ENCODE data around the gene CUL3.
A peak's percentile ranks its signal among the peaks of the same experiment; 100 is the strongest.
"Not testable (repeated sequence)": the region's sequence is repeated elsewhere in the genome, so short reads cannot be mapped to it uniquely, and the experiment has no call there.

CUL3 gene

DNA sequence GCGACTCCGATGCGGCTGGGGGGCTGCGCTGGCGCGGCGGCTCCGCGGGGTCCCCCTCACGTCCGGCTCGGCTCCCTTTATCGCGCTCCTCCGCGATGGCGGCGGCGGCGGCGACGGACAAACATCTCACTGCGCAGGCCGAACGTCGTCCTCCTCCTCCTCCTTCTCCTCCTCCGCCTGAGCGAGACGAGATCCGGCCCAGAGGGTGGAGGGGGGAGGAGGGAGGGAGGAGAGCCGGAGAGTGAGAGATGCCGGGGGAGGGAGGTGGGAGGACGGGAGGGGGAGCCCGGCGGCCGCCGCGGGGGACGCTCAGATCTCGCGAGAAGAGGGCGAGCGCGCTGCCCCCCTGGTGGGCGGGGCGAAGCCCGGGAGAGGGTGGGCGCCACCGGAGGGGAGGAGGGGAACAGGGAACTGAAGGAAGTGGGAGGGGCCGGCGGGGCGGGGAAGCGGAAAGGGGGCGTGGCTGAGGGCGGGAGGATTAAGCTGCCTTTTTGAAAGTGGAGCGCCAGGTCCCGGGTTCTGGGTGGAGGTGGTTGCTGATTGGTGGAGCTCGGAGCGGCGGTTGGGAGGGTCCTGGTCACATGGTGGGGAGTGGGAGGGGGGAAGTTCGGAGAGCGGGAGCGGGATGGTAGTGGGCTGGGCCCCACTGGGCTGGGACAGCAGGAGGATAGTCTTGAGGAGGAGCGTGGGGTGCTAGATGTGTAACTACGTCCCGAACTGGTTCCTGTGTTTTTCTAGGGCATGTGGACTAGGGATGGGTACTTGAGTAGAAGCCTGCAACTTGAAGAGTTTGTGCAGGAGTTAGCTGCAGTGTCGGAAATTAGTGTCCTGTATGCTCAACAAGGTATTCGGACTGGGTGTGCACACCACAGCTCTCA lies at the start of gene CUL3:
Gene CUL3, minus strand, starts transcription at position 153 of the 878 bp plus-strand sequence. CDS start 354 bp downstream, outside the sequence.
- DNase-seq = peak; percentile 95

DNA sequence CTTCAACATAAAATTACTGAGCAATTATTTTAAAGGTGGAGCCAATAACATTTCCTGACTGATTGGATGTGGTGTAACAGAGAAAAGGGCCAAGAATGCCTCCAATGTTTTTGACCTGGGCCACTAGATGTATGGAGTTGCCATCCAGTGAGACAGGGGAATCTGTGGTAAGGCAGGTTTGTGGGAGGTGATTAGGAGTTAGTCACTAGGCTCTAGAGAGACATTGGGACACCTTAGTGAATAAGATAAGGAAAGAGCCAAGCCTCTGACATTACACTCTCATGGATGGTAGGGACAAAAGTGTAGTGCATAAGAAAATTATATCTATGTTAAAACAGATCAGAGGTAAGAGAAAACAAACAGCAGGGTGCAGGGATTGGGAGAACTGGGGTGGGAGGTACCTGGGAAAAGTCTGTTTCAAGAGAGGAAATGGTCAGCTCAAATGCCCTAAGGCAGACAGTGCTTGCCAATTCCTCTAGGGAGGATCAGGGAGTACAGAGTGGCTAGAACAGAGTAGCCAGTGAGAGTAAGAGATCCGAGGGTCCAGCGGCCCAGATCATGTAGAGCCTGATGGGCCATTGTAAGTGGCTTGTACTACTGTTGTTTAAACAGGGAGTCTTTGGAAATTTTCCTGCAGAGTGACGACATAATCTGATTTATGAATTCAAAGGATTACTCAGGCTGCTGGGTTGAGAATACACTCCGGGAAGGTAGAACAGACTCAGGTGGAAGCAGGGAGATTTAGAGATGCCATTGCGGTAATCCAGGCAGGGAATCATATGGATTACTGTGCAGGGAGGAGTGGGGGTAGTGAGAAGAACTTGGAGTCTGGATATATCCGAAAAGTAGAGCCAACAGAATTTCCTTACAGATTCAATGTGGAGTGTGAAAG lies 45.7 kb upstream of the CUL3 start:
- no peak for DNase-seq

DNA sequence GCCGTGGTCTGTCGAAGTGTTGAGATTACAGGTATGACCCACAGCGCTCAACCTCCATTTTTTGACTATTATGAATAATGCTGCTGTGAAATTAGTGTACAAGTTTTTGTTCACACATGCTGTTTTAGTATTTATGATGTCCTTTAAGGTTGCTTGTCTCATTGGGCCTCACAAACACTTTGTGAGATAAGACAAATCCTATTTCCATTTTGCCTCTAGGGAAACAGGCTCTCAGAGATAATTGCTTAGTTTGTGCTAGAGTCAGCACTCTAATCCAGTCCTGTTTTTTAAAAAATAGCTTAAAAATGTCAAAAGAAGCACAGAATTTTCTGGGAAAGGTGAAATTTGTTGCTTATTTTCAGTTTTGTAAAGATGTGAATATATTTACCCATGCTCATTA lies 43.3 kb upstream of the CUL3 start:
- no peak for DNase-seq

DNA sequence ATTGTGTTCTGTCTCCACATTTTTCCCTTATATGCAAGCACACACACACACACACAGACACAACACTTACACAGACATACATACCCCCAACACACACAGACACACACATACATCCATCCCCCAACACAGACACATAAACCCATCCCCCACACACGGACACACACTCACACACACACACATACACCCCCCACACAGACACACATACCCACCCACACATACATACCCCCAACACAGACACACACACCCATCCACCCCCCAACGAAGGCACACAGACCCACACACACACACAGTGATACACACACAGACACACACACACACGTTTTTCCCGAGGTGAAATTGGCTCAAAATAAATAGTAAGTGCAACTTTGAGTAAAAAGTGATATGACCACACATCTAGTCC lies 41.6 kb upstream of the CUL3 start:
- DNase-seq = no peak

DNA sequence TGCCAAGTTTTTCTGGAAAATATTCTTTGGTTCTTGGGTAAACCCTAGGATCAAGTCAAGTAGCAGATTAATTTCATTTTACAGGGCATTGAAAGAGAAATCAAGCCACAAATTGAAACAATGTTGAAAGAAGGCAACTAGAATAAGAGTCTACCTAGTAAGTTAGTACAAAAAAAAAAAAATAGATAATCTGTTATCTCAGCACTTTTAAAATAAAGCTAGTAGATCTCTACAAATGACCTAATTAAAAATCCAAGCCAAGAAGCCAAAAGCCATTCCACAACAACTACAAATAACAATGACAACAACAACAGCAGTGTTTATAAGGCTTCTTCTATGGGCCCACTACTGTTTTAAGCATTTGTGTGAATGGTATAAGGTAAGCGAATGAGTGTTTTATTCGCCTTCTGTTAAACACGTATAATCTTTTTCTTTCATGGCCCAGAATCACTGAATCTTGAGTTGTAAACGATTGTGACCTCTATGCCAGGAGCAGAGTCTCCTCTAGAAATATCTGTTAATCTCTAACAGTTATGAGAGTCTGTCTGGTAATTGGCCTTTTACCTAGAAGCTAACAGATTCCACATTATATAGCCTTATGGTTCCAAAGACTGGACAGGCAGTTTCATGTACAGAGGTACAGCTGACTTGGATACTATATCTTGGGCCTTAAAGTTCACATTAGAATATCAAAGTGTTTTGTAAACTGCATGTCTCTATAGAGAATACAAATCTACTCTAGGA lies 28.6 kb upstream of the CUL3 start:
- DNase-seq = no peak

DNA sequence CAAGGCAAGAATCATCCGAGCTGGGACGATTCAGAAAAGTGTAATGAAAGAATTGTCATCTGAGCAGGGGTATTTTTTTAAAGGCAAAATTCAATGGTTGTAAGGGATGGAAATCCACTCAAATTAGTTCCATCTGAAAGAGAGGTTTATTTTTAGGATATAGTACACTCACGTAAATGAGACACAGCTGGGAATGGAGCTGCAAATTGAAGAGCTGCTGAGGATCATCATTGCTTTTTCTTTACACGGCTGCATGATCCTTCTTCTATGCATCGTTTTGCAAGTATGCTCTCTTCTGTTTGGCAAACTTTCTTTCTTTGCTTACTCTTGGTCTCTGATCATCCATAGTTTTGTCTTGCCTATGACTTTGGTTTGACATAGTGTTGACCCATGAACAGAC lies 27.4 kb upstream of the CUL3 start:
- DNase-seq = no peak

DNA sequence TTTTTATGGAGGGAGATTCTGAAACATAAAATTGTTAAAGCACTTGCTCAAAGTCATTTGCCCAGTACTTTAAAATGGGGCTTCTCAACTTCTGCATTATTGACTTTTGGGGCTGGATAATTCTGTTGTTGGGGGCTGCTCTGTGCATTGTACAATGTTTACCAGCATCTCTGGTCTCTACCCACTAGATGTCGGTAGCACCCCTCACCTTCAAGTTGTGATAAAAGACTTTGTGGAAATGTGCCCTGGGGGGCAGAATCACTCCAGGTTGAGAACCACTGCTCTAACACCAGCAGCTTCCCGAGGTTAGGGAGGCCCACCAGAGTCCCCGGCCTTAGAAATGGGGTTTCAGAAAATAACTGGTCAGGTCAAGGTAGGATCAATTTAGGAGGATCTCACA lies 26.8 kb upstream of the CUL3 start:
- DNase-seq = no peak

DNA sequence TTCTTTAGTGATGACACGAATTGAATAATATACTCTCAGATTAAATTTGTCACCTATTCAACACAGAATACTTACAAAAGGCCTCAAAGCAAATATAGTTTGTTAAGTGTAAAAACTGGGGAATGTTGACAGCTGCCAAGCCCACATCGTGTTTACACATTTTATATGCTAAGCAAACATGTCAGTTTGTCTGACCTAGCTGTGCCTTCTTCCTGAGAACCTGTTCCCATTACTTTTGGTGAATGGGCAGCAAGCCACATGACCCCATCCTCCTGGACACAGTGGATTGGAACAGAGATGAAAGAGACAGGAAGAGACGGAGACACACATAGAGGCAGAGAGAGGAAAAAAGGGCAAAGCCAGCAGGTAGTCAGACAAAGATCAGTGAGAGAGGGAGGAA lies 22.9 kb upstream of the CUL3 start:
- no peak for DNase-seq

DNA sequence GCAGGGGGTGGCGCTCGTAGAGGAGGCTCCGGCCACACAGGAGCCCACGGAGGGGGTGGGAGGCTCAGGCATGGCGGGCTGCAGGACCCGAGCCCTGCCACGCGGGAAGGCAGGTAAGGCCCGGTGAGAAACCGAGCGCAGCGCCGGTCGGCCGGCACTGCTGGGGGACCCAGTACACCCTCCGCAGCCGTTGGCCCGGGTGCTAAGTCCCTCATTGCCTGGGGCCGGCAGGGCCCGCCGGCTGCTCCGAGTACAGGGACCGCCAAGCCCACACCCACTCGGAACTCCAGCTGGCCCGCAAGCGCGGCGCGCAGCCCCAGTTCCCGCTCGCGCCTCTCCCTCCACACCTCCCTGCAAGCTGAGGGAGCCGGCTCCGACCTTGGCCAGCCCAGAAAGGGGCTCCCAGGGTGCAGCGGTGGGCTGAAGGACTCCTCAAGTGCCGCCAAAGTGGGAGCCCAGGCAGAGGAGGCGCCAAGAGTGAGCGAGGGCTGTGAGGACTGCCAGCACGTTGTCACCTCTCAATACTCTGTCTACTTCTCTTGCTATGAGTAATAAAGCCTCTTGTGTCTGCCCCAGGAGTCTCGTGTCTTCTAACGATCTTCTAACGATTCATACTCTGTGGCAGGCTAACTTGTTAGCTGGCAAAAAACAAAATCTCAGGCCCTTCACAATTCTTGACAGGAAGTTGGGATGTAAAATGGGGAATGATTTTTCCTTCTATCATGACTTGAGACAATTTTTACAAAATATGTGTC lies 18.8 kb upstream of the CUL3 start:
- not testable (repeated sequence) for DNase-seq

DNA sequence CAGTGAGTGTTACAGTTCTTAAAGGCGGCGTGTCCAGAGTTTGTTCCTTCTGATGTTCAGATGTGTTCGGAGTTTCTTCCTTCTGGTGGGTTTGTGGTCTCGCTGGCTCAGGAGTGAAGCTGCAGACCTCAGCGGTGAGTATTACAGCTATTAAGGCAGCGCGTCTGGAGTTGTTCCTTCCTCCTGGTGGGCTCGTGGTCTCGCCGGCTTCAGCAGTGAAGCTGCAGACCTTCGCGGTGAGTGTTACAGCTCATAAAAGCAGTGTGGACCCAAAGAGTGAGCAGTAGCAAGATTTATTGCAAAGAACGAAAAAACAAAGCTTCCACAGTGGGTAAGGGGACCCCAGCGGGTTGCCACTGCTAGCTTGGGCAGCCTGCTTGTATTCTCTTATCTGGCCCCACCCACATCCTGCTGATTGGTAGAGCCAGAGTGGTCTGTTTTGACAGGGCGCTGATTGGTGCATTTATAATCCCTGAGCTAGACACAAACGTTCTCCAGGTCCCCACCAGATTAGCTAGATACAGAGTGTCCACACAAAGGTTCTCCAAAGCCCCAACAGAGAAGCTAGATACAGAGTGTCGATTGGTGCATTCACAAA lies 17.7 kb upstream of the CUL3 start:
- not testable (repeated sequence) for DNase-seq

DNA sequence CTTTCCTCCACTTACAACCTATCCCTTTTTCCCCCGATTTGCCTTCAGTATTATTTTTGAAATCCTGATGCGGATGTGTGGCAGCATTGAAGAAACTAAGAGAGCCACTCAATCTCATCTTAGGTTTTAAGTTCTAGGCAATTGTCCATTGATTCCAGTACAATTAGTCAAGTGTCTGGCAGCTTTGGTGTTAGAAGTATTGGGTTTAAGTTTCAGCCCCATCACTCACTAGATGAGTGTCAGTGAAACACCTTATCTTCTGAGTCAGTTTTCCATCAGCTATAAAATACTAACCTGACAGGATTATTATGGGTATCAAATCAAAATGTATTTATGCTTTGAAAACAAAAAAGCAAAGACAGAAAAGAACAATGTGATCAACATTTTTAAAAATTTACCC lies 16.8 kb upstream of the CUL3 start:
- DNase-seq = no peak

DNA sequence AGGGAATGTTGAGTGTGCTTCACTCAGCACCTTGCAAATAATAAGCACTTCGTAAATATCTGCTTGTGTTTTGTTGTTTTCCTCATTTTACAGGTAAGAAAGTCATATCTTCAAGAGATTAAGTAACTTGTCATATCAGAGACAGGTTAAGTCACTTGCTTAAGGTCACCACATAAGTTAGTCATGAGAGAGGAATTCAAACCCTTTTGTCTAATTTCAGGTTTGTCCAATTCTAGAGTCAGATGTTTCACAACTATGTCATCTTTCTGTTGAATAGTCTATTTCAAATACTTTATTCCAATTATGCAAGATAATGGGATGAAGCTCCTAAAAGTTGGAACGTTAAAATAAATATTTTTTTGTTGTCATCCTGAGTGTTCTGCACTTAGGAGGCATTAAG lies 13.5 kb upstream of the CUL3 start:
- DNase-seq = no peak

DNA sequence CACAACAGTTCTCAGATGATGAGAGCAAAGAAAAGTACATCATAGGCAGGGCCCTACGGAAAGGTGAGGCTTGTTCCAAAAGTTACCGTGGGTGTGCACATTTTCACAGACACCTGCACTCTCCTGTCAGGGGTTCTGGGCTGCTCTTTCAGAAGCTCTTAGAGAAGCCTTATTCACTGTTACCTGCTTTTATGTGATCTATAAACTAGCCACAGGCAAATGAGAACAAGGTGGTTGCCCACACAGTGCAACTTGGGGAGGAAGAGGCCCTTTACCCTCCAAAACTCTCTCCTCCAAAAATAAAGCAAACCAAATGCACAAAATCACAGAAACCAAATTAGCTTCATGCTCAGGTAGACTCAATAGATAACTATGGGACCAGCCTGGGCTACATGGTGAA lies 11.1 kb upstream of the CUL3 start:
- DNase-seq = no peak

DNA sequence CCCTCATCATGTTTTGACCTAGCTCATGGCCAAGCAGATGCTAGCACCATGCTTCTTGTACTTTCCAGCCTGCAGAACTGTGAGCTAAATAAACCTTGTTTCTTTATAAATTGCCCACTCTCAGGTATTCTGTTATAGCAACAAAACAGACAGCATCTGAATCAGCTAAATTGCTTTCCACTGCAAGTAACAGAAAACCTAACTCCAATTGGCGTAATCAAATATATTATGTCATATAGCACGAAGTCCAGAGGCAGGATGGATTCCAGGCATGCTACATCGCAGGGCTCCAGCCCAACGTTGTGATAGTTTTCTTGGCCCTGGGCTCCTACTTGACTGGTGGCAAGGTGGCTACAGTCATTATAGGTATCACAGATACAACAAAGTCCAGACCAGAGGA lies 10.4 kb upstream of the CUL3 start:
- no peak for DNase-seq

DNA sequence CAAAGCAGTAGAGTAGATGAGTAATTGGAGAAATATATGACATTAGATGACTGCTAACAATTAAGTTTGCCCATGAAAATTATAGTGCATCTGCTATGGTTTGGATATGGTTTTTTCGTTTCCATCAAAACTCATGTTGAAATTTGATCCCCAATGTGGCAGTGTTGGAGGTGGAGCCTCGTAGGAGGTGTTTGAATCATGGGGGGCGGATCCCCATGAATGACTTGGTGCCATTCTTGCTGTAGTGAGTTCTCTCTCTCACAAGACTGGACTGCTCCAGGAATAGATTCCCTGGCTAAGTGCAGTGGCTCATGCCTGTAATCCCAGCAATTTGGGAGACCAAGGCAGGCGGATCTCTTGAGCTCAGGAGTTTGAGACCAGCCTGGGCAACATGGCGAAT lies 9.7 kb upstream of the CUL3 start:
- DNase-seq = no peak

DNA sequence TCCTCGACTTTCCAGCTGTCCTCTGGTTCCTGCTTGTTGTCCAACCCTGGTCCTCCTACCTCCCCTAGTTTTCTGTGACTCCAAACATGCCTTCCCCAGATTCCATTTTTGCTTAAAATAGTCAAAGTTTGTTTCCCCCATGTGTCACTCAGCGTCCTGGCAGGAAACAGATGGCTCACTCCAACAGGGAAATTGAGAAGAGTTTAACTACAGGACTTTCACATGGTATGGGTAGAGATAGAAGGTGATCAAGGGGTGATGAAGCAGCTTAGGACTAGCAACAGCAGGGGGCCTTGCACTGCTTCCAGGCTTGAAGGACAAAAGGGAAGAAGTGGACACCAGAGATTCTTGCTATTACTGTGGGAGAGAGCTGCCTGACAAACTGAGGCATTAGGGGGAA lies 6.1 kb upstream of the CUL3 start:
- no peak for DNase-seq

DNA sequence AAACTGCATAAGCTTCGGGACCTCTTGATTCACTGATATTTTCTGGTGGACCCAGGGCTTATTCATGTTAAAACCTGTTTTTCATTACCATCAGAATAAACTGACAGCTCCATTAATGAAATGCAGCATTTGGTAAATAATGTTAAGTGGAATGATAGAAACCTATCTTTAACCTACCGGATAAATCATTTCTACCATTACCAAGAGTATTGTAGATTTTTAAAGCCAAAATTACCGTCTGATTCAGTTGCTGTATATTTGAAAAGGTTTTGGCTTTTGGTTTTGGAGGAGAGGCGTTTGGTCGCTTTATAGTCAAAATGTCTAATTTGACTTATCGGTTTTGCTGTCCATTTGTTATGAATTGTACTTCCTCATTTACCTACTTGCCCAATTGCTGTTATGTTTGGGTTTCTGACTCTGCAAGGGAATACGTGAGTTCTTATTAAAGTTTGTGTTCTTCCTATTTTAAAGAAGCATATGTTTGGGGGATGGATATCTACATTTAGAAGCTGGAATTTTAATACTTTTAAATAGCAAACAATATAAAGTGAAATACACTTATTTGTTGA lies 1.0 kb upstream of the CUL3 start:
- DNase-seq = no peak

DNA sequence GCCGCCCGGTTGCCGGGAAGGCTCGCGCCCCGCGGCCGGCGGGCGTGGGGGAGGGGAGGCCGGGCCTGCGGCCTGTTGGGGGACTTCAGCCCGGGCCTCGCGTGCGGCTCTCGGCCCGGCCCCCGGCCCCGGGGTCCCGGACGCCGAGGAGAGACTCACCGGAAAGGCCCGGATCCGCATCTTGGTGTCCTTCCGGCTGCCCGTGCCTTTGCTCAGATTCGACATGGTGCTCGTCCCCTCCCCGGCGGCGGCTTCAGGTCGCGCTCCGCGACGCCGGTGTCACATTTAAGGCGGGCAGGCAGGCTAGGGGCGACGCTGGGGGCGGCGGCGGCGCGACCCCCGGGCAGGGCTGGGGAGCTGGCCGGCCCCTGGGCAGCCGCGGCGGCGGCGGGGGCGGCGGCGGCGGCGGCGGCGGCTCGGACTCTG lies 365 bp downstream of the CUL3 start:
- DNase-seq = no peak

DNA sequence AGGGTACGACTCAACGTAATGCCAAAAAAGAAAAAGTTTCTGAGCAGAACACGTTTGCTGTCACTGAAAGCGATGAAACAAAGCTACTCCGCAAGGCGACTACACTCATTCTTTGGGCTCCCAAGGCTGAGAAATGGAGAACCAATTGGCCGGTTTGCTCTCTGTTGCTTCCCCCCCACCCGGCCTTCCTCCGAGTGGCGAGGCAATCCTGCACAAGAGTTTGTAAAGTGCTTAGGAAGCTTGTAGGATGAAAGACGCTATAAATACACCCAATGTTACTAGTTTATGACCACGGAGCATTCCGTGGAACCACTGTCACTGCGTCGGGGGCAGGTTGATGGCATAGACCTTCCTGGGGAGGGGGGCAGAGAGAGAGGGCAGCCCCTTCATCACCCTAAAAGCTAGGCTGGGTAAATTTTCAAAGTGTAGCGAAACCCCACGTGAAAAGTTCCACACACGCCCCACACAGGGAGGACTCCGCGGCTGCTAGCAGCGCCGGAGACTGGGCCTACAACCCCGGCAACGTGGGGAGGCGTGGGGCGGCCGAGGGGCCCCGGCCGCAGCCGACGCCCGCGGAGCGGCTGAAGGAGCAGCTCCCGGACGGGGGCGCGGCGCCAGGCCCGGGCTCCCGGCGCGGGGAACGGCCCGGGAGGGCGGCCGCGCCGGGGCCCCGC lies 915 bp downstream of the CUL3 start:
- no peak for DNase-seq

DNA sequence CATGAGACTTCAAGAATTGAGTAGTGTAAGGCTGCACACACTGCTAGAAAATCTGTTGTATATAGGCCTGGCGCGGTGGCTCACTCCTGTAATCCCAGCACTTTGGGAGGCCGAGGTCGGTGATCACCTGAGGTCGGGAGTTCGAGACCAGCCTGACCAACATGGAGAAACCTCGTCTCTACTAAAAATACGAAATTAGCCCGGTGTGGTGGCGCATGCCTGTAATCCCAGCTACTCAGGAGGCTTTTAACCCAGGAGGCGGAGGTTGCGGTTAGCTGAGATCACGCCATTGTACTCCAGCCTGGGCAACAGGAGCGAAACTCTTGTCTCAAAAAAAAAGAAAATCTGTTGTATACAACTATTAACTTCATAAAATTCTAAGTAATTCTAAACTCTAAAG lies 2.1 kb downstream of the CUL3 start:
- not testable (repeated sequence) for DNase-seq

DNA sequence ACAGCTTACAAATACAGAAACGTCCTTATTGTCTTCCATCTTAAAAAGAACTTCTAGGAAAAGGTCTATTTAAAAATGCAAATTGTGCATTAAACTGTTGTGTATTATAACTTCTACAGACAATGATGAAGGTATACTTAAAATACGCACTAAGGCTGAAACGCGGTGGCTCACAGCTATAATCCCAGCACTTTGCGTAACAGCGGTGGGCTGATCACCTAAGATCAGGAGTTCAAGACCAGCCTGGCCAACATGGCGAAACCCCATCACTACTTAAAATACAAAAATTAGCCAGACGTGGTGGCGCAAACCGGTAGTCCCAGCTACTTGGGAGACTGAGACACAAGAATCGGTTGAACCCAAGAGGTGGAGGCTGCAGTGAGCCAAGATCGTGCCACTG lies 4.9 kb downstream of the CUL3 start:
- no peak for DNase-seq
